ENCODE data around the gene CERS4. TPM values are rescaled to one million over a fixed set of nuclear protein-coding genes. Genes with fewer than 3 reads are reported as not detected.

CERS4 gene
- total and polyA plus RNA-seq, 7 donors: 1.4 to 40.0 (median 24.1) TPM

DNA sequence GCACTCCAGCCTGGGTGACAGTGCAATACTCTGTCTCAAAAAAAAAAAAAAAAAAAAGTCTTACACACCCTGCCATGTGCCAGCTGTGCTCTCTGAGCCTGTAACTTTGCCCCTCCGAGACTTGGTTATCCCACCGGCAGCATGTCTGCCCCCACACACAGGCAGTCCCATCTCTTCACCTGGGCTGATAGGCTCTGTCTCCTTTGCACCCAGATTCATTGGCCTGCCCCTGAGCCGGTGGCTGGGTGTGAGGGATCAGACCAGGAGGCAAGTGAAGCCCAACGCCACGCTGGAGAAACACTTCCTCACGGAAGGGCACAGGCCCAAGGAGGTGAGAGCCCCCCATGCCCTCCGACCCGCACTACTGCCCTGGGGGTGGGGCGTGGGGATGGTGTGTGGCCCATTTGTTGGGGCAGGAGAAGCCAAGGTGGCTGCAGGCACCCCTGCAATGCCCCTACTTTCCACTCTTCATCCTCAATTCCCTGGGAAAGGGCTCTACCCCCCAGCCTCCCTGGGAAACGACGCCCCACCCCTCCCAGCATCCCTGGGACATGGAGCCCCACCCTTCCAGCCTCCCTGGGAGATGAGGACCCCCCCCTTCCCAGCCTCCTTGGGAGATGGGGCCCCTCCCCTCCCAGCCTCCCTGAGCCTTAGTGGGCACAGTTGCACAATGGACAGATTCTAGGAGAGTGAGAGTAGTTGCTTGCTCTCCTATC is 45.3 kb downstream of the CERS4 start:
- Histone ChIP-seq H3K4me1 (peaks cover 0 to 25% (median 21%) of the 10 kb centered on the region in 4 donors), H3K36me3 (peaks cover 11 to 41% (median 17%) of the 10 kb centered on the region in 4 donors), H3K4me3 (no peak overlapping the region), H3K9me3 (no peaks in the 10 kb centered on the region), H3K27ac (no peak overlapping the region), H3K27me3 (no peaks in the 10 kb centered on the region)
- intact Hi-C loops (cut with DNase I): loop anchor here (5.0 kb wide), 1 partner anchor 252 kb away; no protein-coding TSS in a partner anchor
- WGBS, 2 donors: 80 to 89% methylated on average over 11 of the region's 11 CpGs
- TF ChIP-seq, protein P1, sequence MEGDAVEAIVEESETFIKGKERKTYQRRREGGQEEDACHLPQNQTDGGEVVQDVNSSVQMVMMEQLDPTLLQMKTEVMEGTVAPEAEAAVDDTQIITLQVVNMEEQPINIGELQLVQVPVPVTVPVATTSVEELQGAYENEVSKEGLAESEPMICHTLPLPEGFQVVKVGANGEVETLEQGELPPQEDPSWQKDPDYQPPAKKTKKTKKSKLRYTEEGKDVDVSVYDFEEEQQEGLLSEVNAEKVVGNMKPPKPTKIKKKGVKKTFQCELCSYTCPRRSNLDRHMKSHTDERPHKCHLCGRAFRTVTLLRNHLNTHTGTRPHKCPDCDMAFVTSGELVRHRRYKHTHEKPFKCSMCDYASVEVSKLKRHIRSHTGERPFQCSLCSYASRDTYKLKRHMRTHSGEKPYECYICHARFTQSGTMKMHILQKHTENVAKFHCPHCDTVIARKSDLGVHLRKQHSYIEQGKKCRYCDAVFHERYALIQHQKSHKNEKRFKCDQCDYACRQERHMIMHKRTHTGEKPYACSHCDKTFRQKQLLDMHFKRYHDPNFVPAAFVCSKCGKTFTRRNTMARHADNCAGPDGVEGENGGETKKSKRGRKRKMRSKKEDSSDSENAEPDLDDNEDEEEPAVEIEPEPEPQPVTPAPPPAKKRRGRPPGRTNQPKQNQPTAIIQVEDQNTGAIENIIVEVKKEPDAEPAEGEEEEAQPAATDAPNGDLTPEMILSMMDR (IDR thresholded peaks at IDR 0.05): no peak
- TF ChIP-seq POLR2AphosphoS5 (IDR thresholded peaks at IDR 0.05) (no peak), POLR2A (IDR thresholded peaks at IDR 0.05) (no peak), EP300 (IDR thresholded peaks at IDR 0.05) (no peak)
- DNase-seq: no peak

- Histone ChIP-seq H3K9me3 (no peaks in the 10 kb centered on the region), H3K36me3 (peaks cover 11 to 48% (median 17%) of the 10 kb centered on the region in 4 donors), H3K27me3 (no peaks in the 10 kb centered on the region), H3K4me3 (no peak overlapping the region), H3K4me1 (peaks cover 0 to 25% (median 19%) of the 10 kb centered on the region in 4 donors), H3K27ac (no peak overlapping the region)
- DNase-seq: no peak
- no peak for TF ChIP-seq EP300 (IDR thresholded peaks at IDR 0.05)
- TF ChIP-seq, protein P1 (IDR thresholded peaks at IDR 0.05): no peak
- TF ChIP-seq POLR2AphosphoS5 (IDR thresholded peaks at IDR 0.05): no peak
- no peak for TF ChIP-seq POLR2A (IDR thresholded peaks at IDR 0.05)
- intact Hi-C loops (cut with DNase I): no loop called here
- 79 to 94% methylated on average over 18 of the region's 18 CpGs for WGBS, 2 donors
Measured at GRCh38 chr19:8255426-8256125, 46.4 kb downstream of the CERS4 start.

DNA sequence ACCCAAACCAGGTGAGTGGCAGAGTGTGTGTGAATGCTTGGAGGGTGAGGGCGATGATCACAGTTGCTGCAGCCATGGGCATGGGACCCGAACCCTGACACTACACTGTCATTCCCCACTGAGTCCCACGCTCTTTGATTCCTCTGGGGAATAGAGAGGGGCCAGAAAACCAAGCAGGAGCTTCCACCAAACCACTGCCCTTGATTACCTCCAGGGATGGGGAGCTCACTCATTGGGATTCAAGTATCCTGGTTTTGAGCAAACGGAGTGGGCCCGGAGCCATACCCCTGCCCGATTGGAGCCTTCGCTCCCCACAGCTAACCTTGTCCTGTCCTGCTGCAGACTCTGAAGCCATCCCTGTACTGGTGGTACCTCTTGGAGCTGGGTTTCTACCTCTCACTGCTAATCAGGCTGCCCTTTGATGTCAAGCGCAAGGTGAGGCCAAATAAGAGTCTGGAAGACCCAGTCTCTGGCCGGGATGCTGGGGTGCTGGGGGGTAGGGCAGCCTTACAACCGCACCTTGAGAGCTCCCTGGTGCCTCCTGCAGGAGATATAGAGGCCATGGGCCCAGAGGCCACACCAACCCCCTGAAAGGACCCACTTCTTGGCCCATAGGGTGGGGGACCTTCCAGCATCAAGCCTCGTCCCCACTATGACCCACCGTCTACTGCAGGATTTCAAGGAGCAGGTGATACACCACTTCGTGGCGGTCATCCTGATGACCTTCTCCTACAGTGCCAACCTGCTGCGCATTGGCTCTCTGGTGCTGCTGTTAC is 47.3 kb downstream of the CERS4 start:
- H3K4me3 ChIP-seq: no peak overlapping the region
- 92 to 95% methylated on average over 15 of the region's 15 CpGs for WGBS, 2 donors
- H3K27me3 ChIP-seq: no peaks in the 10 kb centered on the region
- intact Hi-C loops (cut with DNase I): no loop called here
- no peaks in the 10 kb centered on the region for H3K9me3 ChIP-seq
- H3K36me3 ChIP-seq: peaks cover 12 to 48% (median 17%) of the 10 kb centered on the region in 4 donors
- H3K4me1 ChIP-seq: peaks cover 0 to 16% (median 10%) of the 10 kb centered on the region in 4 donors
- no peak for DNase-seq
- TF ChIP-seq POLR2AphosphoS5 (IDR thresholded peaks at IDR 0.05) (no peak), EP300 (IDR thresholded peaks at IDR 0.05) (no peak), POLR2A (IDR thresholded peaks at IDR 0.05) (no peak)
- TF ChIP-seq, protein P1 (IDR thresholded peaks at IDR 0.05): no peak
- no peak overlapping the region for H3K27ac ChIP-seq

GRCh38 chr19:8257052-8257443 is 47.9 kb downstream of the CERS4 start:
- intact Hi-C loops (cut with DNase I): no loop called here
- peaks cover 18 to 53% (median 19%) of the 10 kb centered on the region in 4 donors for H3K36me3 ChIP-seq

More at GRCh38 chr19:8257052-8257443, 47.9 kb downstream of the CERS4 start:
- H3K27me3 ChIP-seq: no peaks in the 10 kb centered on the region
- no peaks in the 10 kb centered on the region for H3K9me3 ChIP-seq
- H3K4me3 ChIP-seq: no peak overlapping the region
- 51 to 55% methylated on average over 5 of the region's 5 CpGs for WGBS, 2 donors
- no peak for TF ChIP-seq POLR2A (IDR thresholded peaks at IDR 0.05)
- no peak for TF ChIP-seq EP300 (IDR thresholded peaks at IDR 0.05)
- TF ChIP-seq POLR2AphosphoS5 (IDR thresholded peaks at IDR 0.05): no peak
- TF ChIP-seq, protein P1 (IDR thresholded peaks at IDR 0.05): no peak
- no peak overlapping the region for H3K27ac ChIP-seq
- H3K4me1 ChIP-seq: peaks cover 0 to 10% (median 5%) of the 10 kb centered on the region in 4 donors
- DNase-seq: no peak
